Stromal cell of bone marrow (primary cell): ENCODE measurements around the gene DUS1L.
A peak's percentile ranks its signal among the peaks of the same experiment; 100 is the strongest.

ENCODE experiments used
- DNase-seq: peaks from one replicate; pipeline ENCODE4 v3.0.0-alpha.2; 2012; ENCODE audit warnings: low read depth

DUS1L gene

DNA sequence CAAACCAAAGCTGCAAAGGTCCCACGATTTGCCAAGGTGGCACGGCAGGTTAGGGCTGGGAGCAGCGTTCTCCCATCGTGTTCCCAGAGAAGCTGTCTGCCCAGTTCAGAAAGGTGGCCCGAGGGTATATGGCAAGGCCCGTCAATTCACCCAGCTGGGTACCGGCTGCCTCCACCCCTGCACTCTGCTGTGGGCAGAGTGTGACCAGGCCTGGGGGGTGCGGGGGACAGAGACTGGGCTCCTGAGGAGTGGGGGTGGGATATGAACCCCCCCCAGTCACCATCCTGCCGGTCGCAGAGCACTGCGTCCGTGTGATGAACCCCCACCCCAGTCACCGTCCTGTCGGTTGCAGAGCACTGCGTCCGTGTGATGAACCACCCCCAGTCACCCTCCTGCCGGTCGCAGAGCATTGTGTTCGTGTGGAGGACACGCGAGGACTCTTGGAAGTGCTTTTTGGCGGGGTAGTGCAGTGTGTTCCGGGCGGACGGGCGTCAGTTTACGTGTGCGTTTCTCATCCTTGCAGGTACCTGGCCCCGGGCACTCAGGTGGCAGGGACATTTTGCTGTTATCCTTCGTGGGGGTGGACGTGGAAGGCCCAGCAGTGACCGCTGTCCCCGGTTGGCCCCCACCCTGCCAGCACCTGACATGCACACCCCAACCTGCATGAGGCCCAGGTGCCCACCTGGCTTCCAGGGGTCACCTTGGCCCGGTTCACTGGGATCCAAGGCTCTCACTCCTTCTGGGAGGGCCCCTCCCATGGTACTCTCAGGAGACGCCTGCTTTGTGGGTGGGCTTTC, 35.1 kb upstream of the DUS1L start:
- DNase-seq = no peak

DNA sequence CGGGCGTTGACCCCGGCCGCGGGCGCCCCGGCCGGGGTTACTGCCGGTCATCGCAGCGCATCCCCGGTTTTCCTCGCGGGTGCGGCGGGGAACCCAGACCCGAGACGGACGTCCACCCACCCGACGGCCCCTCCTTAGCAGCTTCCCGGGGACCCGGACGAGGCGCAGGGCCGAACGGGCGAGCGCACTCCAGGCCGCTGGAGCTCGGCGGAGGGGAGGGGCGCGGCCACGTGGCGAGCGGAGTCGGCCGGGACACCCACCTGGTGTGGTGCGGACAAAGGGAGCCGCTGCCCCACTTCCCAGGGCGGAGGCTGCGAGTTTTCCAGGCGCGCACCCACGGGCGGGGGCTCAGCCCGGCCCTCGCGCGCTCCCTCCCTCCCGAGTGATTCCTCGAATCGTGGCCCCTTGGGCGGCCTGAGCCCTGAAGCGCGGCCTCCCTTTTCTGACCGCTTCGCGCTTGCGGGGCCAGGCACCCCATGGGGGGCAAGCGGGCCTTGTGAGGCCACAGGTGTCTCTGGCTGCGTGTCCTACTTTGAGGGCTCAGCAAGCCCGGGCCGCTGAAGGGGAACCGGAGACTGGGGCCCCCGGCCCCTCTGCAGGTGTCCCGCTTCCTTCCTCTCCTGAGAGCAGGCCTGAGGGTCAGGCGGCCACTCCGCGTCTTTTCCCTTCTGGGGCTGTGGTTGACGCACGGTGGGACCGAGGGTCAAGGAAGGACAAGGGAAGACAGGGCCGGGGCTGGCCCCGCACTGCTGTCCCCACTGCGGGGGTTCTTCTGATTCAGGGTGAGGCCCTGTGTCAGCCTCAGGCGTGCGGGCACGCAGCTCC, 33.5 kb upstream of the DUS1L start:
- no peak for DNase-seq

DNA sequence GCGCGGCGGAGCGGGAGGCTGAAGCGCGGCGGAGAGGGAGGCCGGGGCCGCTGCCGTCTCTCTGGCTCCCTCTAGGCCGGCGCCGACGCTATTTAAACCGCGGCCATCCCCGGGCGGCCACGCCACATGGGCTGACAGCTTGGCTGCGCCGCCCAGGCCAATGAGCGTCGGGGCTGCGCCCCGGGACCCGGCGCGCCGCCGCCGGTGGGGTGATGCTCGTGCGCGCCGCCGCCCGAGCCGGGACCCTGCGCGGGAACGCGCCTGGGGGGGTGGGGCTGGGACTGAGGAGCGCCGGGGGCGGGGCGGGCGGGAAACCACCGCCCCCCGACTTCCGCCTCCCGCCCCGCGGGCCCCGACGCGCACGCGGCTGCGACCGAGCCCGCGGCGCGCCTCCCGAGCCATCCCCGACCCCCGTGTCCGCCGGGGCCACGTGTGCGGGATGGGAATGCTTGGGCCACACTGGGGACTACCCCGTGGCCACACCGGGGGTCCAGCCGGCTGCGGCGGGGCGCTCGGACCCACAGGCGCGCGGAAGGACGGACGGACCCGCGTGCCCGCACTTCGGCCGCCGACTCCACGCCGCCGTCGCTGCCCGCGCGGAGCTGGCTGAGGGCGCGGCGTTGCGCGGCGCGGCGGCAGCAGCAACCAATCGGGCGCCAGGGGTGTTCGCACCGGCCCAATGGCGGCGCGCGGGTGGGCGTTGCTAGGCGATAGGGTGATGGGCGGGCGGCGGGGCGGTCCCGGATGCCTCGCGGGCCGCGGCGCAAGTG, 32.8 kb upstream of the DUS1L start, which contains the start of gene FASN:
Gene FASN (minus strand): TSS at position 68 of the 770 bp plus-strand sequence. CDS start 1,791 bp downstream, outside the sequence.
- DNase-seq = peak; percentile 92

DNA sequence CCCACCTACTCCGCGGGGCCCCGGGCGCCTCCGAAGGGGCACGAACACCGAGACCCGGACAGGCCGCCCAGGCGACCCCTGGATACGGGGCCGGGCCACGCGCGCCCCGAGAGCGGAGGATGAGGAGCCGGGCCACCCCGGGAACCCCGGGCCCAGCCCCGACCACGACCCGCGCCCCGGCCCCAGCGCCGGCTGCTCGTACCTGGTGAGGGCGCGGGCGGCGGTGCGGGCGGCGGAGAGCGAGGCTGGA, 32.2 kb upstream of the DUS1L start:
- DNase-seq = no peak

DNA sequence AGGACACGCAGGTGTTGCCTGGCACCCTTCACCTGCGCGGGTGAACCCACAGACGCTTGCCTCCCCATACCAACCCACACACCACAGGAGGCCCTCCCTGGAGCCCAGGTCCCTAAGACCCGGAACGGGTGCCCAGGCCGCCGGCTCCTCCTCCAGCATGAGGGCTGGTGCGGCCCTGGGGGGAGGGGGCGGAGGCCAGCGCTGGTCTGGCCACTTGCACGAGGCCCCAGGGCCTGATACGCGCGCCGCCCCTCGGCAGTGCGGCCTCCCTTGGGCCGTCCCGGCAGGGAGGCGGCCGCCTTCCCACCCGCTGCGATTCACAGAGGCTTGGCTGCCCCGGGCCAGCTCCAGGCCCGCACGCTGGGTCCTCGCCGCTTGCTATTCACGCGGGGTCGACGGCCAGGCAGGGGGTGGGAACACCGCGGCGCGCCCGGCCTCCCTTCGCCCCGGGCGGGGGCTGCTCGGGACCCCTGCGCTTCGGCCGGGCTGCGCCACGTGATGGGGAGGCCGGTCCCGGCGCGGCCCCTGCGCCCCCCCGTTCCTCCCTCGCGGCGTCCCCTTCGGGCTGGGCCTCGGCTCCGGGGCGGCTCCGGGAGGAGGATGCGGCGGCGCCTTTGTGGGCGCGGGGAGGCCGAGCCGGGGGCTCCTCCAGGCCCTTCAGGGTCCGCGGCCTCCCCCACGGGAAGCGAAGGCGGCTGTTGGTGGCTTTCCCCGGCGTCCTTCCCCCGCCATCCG, 31.7 kb upstream of the DUS1L start:
- DNase-seq = no peak

DNA sequence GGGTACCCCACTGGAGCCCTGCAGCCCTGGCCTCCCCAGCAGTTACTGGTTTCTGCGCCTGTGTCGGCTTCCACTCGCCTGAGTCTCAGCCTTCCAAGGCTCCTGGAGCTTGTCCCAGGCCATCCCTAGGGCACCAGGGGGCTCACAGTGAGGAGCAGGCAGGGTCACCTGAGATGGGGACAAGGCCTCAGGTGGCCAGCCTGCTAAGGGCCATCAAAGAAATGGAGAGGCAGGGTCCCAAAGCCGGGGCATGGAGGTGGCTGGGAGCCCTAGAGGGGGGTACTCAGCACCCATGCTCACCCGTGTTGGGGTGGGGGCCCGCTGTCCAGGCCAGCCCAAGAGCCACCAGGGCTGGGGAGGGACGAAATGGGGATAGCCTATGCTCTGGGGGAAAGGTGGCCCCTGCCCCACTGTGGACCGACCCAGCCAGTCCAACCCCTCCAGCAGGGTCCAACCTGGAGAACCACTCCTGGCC, 31.1 kb upstream of the DUS1L start:
- DNase-seq = no peak

DNA sequence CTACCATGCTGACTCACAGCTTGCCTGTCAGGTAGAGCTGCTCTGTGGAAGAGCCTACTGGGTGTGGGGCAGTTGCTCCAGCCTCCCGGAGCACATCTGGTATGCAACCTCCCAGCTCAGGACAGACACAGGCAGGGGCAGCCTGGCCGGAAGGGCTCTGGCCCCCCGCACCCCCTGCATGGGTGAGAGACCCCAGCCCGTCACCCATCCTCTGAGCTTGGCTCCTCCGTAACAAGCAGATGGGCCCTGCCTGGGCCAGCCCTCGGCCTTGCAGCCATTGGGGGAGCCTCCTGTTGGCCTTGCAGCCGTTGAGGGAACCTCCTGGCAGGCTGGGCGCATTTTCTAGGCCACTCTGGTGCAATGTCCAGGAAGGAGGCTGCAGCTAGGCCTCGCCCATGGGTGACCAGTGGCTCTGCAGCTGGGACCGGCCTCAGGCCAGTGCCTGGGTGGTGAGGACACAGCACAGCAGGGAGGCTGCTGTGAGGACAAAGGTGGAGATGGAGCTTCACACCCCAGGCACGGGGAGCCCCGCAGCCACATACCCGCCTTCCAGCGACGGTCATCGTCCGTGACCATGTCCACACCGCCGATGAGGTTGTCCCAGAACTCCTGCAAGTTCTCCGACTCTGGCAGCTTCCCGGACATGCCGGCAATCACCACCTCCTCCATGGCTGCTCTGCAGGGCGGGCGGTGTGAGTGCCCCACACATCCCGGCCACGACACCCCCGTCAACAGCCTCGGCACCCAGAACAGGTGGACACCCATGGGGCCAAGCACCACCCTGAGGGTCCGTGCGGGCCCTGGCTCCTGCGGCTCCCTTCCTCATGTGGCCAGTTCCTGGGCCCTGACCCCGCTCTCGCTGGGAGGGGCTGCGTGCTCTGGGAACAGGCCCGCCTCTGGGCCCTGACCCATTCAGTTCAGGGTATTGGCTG, 30.4 kb upstream of the DUS1L start:
- no peak for DNase-seq

DNA sequence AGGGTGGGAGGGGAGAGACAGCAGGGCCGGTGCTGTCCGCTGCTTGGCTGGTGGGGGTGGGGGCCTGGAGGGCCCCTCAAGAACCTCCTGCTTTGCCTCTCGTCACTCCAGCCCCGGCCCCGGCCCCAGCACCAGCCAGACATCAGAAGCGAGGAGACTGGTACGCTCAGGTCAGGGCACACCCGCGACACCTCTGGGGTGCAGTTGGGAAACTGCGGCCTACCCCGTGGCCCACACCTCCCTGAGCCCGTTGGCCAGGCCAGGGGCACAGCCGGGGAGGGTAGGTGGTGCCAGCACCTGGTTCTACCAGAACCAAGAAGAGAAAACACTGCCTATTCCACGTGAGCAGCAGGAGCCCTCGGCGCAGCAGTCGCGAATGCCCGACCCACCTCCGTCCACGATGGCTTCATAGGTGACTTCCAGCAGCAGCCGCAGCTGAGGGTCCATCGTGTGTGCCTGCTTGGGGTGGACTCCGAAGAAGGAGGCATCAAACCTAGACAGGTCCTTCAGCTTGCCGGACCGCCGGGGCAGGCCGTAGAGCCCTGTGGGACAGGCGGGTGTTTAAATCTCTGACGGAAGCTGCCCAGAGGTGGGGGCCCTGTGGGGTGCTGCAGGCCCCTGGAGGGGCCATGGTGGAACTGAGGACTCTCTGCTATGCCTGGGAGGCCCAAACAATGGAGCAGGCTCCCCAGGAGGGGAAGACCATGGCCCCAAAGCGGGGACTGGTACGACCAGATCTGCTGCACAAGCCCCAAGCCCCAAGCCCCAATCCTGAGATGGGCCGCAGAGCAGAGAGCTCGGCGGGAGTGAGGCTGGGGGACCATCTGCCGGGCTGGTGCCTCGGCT, 29.6 kb upstream of the DUS1L start:
- DNase-seq = no peak

DNA sequence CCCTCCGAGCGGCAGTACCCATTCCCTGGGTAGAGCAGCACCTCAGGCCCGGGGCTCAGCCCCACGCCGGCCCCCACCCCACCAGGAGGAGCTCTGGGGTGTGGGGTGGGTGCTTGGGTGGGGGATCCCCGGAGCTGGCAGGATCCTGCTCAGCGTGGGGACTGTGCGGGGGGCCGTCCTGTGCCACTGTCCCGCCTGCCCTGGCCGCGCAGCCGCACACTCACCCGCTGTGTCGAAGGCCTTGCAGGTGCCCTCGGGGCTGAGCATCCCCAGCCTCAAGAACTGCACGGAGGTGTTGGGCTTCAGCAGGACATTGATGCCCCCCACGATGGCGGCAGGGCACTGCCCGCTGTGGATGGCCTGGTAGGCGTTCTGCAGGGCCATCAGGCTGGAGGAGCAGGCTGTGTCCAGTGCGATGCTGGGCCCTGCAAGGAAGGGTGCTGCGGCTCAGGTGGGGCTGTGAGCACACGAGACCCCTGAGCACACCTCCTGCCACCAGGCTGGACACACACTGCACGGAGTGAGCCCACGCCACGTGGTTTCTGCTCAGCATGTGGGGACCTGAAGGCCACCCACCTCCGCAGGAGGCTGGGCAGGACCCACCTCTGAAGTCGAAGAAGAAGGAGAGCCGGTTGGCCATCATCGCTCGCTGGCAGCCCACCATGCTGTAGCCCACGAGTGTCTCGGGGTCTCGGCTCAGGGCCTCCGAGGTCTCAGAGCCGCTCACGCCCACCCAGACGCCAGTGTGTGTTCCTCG, 27.6 kb upstream of the DUS1L start:
- no peak for DNase-seq

DNA sequence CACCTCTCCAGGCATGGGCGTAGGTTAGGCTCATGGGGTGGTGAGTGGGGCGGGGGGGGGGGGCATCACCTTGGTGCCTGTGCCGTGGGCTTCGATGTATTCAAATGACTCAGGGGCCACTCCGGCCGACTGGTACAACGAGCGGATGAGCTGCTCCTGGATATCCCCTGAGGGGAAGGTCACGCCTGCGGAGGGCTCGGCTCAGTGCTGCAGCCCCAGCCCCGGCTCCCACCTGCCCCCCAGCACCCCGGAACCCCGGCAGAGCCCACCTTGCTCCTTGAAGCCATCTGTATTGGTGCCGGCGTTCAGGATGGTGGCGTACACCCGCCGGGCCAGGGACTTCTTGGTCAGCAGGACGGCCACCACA, 27.0 kb upstream of the DUS1L start:
- no peak for DNase-seq

DNA sequence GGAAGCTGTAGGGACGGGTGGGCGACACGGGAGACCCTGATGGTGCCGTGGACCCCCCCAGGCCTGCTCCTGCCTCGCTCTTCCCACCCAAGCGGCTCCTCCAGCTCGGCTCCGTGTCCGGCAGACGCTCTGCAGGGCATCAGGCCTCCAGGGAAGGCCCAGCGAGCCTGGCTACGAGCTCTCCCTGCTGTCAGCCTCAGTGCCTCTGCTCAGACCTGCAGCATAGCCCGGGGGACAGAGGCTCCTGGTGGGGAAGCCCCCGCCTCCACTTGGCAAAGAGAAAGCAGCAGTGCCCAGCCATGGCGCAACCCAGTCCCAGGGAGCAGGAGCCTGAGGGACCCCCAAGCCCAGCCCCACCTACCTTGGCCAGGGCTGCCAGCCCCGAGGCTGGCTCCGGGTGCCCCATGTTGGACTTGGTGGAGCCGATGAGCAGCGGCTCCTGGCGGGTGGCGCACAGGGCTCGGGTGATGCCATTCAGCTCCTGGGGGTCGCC, 26.5 kb upstream of the DUS1L start:
- no peak for DNase-seq

DNA sequence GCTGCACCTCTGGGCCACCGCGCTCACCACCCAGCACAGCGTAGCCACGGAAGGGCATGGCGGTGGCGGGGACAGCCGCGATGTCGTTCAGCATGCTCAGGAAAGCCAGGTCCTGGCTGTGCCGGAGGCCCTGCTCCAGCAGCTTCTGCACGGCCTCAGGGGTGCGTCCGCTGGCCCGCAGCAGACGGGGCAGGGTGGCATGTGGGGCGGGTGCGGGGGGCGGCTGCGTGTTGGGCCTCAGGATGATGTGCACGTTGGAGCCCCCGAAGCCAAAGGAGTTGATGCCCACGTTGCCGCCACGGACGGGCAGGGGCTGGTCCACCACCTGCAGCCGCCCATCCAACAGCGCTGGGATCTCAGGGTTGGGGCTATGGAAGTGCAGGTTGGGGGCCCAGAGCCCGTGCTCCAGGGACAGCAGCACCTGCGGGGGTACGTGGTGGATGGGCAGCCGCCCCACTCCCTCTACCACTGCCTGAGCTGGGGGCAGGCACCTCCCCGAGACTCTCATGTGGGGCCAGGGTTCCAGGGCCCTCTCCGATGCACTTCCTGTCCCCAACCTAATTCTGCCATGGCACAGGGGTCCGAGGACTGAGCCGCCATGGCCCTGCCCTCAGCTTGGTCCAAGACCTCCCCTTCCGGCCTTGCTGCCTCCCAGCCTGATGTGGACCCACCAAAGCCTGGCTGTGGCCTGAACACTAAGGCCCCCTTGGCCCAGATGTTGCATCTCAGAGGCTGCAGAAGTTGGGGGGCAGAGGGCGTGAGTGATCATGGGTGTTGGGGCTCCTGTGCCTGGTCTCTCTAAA, 25.9 kb upstream of the DUS1L start:
- no peak for DNase-seq

DNA sequence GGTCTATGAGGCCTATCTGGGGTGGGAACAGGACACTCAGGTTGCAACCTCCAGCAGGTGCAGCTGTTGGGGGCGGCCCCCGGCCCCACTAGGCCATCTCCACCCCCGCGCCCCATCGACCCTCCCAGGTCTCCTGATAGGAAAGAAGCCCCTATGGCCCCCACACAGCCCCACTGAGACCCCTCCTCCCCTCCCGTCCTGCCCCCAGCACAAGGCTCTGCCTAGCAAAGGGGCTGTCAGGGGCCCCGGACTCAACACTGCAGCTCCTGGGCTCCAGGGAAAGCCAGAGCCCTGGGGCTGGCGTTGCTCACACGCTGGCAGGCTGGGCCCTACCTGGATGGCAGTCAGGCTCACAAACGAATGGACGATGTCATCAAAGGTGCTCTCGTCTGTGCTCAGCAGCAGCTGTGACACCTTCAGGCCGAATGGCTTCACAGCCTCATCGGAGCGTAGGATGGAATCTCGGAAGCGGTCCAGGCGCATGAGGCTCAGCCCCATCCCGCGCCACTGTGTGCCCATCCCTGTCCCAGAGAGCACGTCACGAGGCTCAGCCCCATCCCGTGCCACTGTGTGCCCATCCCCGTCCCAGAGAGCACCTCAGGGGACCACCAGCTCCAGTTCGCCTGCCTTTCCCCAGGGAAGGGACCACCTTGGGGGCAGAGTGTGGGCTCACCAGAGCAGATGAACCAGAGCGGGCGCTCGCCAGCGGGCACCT, 25.1 kb upstream of the DUS1L start:
- DNase-seq = no peak

DNA sequence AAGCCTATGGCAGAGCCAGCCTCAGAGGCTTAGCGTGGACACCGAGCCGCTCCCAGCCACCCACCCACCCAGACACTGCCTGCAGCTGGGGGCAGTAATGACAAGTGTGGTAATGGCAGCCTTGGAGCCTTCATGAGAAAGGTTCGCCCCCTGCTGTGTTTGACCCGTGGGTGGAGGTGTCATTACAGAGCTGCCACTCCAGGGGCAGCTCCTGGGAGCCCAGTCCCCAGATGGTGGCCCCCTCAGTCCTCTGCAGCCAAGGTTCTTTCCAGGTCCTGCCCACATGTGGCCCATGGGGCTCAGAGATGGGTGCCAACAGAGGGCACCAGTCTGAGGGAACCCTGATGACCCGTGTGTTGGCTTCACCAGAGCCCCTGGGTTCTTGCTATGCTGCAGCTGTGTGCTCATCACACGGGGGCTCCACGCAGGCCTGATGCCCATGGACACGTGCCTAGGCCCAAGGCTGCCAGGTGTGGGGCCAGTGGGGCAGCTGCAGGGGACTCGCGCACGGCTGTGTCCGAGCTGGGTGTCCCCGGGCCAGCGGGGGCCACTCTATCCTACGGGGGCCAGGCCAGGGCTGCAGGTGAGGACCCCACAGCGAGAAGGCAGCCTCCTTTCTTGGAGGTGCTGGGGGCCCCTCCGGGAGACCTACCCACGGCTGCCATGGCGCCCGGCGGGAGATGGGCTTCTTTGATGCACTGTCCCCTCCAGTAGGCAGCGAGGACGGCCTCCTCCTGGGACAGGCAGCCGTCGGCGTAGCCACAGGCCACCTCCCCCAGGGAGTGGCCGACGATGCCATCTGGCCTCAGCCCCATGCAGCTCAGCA, 24.3 kb upstream of the DUS1L start:
- DNase-seq = no peak

DNA sequence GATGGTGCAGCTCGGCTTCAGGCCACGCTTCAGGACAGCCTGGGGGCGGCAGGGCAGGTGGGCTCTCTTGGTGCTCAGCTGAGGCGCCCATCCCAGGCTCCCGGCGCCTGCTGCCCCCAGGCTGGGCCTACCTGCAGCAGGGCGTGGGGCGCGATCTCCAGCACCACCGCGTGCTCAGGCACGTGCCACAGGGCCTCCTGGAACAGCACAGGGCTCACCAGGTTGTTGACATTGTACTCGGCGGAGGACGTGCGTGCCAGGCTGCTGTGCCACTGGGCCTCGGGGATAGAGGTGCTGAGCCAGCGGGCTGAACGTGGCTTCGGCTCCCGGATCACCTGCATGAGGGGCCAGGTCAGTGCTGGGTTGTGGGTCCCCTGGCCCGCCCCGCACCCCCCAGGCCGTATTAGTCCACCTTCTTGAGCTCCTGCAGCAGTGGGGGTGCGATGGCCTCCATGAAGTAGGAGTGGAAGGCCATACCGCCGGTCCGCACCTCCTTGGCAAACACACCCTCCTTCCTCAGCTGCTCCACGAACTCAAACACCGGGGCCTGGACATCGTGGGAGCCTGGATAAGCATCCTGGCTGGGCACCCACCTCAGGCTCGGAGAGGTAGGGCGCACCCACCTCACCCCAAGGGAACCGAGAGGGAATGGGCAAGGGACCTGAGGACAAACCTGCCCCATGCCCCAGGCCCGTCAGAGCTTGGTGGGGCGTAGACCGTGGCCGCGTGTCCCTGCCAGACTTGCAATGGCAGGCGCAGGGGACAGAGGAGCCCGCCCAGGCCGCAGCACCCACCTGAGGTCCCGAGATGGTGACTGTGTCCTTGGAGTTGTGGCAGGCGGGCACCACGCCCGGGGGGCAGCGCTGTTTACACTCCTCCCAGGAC, 23.5 kb upstream of the DUS1L start:
- no peak for DNase-seq
